ENCODE measurements around the gene UBXN10. TPM values are rescaled to one million over a fixed set of nuclear protein-coding genes. Genes with fewer than 3 reads are reported as not detected.

UBXN10 gene
- total and polyA plus RNA-seq, 2 of the 8 experiments (the other 6 are each of a cell fraction or from before 2014, with no cell fraction given): 0.43 to 0.68 TPM

GRCh38 chr1:20150969-20151368, 34.9 kb upstream of the UBXN10 start:
- Histone ChIP-seq H3K4me1 (replicated peaks in 1 of 4; ENCODE audit: control insufficient read depth in 3 of 4, insufficient read depth in 4 of 4, low read length in 3 of 4) (peaks cover 0 to 11% (median 5%) of the 10 kb centered on the region in 4 experiments; a peak in 6 of 7 replicates), H3K18ac (ENCODE audit: extremely low read depth, low read length) (no peak overlapping the region), H4K5ac (ENCODE audit: insufficient read length, low read depth, low read length) (no peak overlapping the region), H3K23ac (ENCODE audit: insufficient read length) (no peak overlapping the region), H2BK120ac (replicated peaks; ENCODE audit: low read depth, low read length) (no peak overlapping the region), H3K79me2 (ENCODE audit: control insufficient read depth in 1 of 2, insufficient read depth in 2 of 2, low read length in 2 of 2) (no peaks in the 10 kb centered on the region), H2BK5ac (ENCODE audit: low read depth, low read length) (no peak overlapping the region), H3K4me2 (ENCODE audit: insufficient read depth in 1 of 2, low read depth in 2 of 2, low read length in 2 of 2) (no peak overlapping the region), H4K8ac (ENCODE audit: extremely low read depth, insufficient read depth, low read length) (no peak overlapping the region), H4K20me1 (replicated peaks in 1 of 2; ENCODE audit: control insufficient read depth in 1 of 2, insufficient read depth in 2 of 2, low read length in 2 of 2) (no peaks in the 10 kb centered on the region), H3K36me3 (ENCODE audit: control insufficient read depth in 2 of 4, insufficient read depth in 4 of 4, low read length in 3 of 4) (no peaks in the 10 kb centered on the region), H3K27ac (ENCODE audit: low read depth, low read length) (no peak overlapping the region), H3K14ac (ENCODE audit: insufficient read length) (no peak overlapping the region), H3K4me3 (ENCODE audit: extremely low read depth in 1 of 4, insufficient read depth in 2 of 4, low read depth in 3 of 4, low read length in 4 of 4) (no peak overlapping the region), H3K27me3 (replicated peaks in 1 of 4; ENCODE audit: control insufficient read depth in 3 of 4, extremely low read depth in 1 of 4, insufficient read depth in 3 of 4, low read length in 3 of 4) (no peaks in the 10 kb centered on the region), H3K79me1 (ENCODE audit: low read depth, low read length) (no peaks in the 10 kb centered on the region), H3K23me2 (ENCODE audit: low read depth, low read length) (no peaks in the 10 kb centered on the region), H2BK20ac (ENCODE audit: low read length) (no peak overlapping the region), H3K9ac (replicated peaks in 1 of 4; ENCODE audit: extremely low read depth in 1 of 4, low read depth in 3 of 4, low read length in 3 of 4) (no peak overlapping the region), H3K4ac (replicated peaks; ENCODE audit: insufficient read length, low read depth, low read length) (no peak overlapping the region), H2BK12ac (ENCODE audit: low read depth, low read length) (no peak overlapping the region), H2AK5ac (ENCODE audit: low read depth, low read length) (no peak overlapping the region), H3K9me3 (ENCODE audit: insufficient read depth in 2 of 2, low read depth in 1 of 2, low read length in 1 of 2) (no peaks in the 10 kb centered on the region), H4K91ac (replicated peaks; ENCODE audit: insufficient read length, low read length) (no peak overlapping the region), H3K56ac (replicated peaks; ENCODE audit: insufficient read length, low read depth, low read length) (no peak overlapping the region), H2BK15ac (ENCODE audit: low read length) (no peak overlapping the region), H2AFZ (ENCODE audit: low read length) (no peak overlapping the region)
- 95% methylated on average over 6 of the region's 6 CpGs; no CpG with 5 or more reads in 1 of the 2 experiments for WGBS, 2 experiments (ENCODE audit: extremely low coverage in 1 of 2, insufficient coverage in 1 of 2, insufficient read length in 1 of 2, insufficient replicate concordance in 2 of 2, low coverage in 1 of 2, low lambda C conversion rate in 2 of 2, missing lambda C conversion rate in 1 of 2)
- DNase-seq (ENCODE audit: low read depth in 1 of 2, low spot score in 2 of 2) (no peak), FAIRE-seq (no peak)
- POLR2A ChIA-PET (ENCODE audit: partially characterized antibody): no interaction called here
- TF ChIP-seq SAP30 (IDR thresholded peaks at IDR 0.05; ENCODE audit: insufficient read depth, insufficient replicate concordance, low read length) (no peak), RNF2 (IDR thresholded peaks at IDR 0.05; ENCODE audit: borderline replicate concordance, low read depth, low read length, missing control alignments, poor library complexity, severe bottlenecking) (no peak), CHD1 (IDR thresholded peaks at IDR 0.05; ENCODE audit: low read depth, low read length) (no peak), PHF8 (conservative IDR thresholded peaks at IDR 0.05; ENCODE audit: low read depth, low read length) (no peak), NRF1 (IDR thresholded peaks at IDR 0.05; ENCODE audit: low read depth, low read length) (no peak), BCL11A (IDR thresholded peaks at IDR 0.05; ENCODE audit: low read depth in 2 of 2, low read length in 2 of 2) (no peak), CTBP2 (IDR thresholded peaks at IDR 0.05; ENCODE audit: borderline replicate concordance, insufficient read depth, insufficient read length, low read length) (no peak), EGR1 (IDR thresholded peaks at IDR 0.05; ENCODE audit: borderline replicate concordance, low read depth, low read length) (no peak)
- CTCF ChIA-PET (ENCODE audit: partially characterized antibody): interaction anchor here (0.6 to 13.5 kb wide), 19 partner anchors 8 to 268 kb away, joined by 3 to 127 read pairs (median 6); partner anchors contain the start of genes PLA2G2A and PLA2G2E
